MV-4-11 (cell line): Measurements from ENCODE around the gene NBDY.
A peak's percentile ranks its signal among the peaks of the same experiment; 100 is the strongest.
"Not testable (repeated sequence)": the region's sequence is repeated elsewhere in the genome, so short reads cannot be mapped to it uniquely, and the experiment has no call there.

Source experiments
- DNase-seq: peaks from one replicate; lab custom pipeline; 2025; lab: John Stamatoyannopoulos, UW

The NBDY gene, protein sequence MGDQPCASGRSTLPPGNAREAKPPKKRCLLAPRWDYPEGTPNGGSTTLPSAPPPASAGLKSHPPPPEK

DNA sequence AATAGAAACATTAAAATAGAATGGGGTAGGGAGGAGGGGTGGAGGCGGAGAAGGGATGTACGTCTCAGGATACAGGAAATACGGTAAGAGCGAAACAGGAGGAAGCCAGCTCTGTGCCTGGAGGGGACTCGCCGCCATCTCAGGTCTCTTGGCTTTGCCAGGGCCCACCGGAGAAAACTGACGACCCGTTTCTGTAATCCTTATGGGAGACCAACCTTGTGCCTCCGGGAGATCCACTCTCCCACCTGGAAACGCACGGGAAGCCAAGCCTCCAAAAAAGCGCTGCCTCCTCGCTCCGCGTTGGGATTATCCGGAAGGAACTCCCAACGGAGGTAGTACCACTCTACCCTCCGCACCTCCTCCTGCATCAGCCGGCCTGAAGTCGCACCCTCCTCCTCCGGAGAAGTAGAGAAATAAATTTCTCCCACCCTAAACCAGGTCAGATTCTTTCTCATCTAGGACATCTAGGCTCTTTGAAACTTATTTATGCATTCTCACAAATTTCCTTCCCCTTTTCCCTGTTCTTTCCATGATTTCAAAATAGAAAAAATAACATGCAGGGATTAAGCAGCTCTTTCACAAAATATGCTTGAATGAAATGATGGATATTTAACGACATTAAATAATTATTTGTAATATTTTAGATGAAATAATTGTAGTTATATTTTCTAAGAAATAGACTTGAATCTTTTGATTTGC, at the start of gene NBDY:
NBDY (plus strand) TSS at position 92 of the 699 bp plus-strand sequence; CDS start at position 203, 111 bp downstream.
- DNase-seq = peak; percentile 37

DNA sequence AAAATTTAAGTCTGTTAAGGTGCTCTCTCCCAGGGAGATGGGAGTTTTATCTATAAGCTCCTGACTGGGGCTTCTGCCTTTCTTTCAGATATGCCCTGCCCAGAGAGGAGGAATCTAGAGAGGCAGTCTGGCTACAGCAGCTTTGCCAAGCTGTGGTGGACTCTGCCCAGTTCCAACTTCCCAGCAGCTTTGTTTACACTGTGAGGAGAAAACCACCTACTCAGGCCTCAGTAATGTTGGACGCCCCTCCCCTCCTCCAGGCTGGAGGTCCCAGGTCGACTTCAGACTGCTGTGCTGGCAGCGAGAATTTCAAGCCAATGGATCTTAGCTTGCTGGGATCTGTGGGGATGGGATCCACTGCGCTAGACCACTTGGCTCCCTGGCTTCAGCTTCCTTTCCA, 24.5 kb upstream of the NBDY start:
- DNase-seq = not testable (repeated sequence)

DNA sequence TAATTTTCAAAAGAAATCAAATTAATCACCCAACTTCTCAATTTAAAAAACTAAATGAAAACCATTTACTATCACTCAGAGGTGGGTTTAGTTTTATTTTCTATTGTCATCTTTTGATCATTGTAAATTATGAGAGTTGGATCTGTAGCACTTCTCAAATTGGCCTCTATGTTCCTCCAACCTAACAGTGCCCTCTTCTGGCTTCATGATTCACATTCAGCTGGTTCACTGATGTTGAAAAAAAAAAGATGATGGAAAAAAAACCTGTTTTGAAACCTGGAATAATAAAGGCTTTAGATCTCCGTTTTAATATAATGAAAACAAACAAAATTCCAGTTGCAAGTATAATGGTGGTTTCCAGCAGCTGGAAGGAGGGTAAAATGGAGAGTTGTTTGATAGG, 2.4 kb upstream of the NBDY start:
- DNase-seq = peak; percentile 32

DNA sequence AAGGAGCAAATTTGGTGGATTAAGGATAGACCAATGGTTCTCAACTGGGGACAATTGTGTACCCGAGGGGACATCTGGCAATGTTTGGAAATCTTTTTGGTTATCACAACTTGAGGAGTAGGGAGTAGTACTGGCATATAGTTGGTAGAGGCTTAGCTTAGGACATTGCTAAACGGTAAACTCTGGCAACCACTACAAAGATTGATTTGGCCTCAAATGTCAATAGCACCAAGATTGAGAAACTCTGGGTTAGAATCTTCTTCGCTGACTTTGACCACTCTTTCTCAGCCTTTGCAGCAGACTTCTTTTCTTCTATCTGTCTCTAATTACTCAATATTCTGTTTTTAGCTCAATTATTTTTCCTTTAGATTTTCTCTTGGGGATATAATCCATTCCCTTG, 1.5 kb upstream of the NBDY start:
- no peak for DNase-seq

DNA sequence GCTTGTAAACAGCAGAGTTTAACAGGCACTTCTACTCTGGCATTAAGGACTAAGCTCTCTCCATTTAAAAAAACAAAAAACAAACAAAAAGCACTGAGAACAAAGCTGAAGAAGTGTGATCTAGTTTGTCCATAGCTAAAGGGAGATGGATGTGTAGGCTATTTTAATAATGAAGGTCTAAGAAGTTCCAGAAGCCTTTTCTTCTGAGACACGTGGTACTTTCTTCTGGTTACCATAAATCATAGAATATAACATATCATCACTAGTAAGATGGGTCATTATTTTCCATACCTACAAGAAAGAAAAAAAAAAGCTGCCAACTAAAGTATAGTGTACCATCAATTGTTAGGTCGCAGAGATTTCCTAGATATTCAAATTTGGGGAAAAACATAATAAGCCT, 722 bp upstream of the NBDY start:
- peak; percentile 6 for DNase-seq

DNA sequence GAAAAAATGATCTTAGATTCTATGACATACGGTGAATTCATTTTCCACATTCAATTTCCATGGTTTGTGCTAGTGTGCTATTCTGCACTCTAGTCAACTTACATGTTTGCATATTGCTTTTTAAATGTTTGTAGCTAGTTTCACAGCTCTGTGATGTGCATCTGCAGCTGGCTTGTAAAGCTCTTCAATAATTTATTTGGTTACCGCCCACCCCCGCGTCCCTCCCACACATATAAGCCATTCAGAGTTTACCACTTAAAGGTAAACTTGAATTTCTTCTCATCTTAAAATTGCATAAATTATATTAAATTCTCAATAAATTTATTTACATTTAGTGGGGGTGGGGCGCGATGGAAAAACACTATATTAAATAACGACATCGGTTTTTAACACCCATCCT, 291 bp upstream of the NBDY start:
- DNase-seq = no peak

DNA sequence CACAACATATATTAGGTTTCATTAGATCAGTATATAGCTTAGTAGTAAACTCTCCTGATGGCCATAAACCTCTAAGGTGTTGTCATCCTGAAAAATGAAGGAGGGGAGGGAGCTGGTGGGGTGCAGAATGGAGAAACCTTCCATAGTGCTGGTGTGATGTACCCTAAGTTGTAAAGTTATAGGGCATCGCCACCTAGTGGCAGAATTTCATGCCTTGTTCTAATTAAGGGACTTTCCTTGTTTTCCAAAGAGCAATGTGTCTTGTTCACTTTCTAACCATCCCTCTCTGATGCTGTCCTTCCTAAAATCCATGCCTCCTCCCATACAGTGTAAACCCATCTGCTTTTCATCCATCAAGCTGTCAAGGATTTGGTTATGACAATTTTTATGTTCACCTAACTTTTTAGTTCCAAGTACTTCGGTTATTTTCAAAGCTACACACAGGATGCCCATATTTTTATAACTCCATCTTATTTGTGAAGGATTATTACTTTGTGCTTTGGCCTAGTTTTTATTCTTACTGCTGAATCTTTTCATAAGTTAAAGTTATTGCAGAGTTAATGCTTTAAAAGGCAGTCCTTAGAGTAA, 4.5 kb downstream of the NBDY start:
- peak; percentile 23 for DNase-seq

DNA sequence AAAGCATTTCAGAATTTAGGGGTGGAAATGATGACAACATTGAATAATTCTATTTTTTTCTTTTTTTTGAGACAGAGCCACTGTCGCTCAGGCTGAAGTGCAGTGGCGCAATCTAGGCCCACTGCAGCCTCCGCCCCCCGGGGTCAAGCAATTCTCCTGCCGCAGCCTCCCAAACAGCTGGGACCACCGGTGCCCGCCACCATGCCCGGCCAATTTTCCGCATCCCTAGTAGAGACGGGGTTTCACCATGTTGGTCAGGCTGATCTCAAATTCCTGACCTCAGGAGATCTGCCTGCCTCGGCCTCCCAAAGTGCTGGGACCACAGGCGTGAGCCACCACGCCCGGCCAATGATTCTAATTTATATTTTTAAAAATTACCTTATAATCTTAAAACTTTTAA, 7.2 kb downstream of the NBDY start:
- DNase-seq = no peak

DNA sequence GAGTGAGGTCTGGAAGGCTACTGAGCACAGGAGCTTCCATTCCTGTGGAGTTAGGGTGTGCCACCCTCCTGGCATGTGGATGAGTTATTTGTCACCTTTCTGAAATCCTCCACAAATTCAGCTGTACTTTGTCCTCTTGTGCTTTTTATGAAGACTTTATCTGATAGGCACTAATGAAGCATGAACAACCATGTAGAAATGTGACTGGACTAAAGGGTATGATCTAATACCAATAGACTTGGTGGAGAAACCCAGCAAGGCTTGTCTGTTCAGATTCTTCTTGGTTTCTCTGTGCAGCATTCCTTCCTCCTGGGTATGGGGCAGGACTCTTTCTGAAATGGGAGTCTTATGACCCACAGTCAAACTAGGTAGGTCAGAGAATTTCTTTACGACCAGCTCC, 9.6 kb downstream of the NBDY start:
- DNase-seq = no peak

DNA sequence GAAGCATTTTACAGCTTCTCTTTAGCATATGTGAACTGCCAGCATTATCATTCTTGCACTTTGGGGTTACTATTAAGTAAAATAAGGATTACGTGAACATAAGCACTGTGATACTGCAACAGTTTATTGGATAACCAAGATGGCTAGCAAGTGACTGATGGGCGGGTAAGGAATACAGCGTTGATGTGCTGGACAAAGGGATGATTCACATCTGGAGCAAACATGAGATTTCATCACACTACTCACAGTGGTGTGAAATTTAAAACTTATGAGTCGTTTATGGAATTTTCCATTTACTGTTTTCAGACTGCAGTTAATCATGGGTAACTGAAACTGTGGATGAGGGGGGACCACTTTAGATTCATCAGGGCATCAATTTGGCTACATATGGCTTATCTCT, 16.0 kb downstream of the NBDY start:
- DNase-seq = peak; percentile 47

DNA sequence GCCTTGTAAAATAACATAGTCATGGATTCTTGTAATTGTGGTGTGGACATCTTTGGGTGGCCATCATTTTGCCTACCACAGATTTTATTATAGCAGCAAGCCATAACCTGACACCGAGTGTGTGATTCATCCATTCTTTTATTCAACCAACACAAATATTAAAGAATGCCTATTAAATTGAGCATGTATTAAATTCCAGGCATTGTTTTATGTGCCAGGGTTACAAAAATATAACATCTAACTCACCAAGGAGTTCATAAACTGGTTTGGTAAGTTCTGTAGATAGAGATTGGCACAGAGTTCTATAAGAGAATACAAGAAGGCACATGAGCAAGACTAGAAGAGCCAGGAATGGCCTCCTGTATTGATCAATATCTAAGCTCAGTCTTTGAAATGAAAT, 18.0 kb downstream of the NBDY start:
- no peak for DNase-seq

DNA sequence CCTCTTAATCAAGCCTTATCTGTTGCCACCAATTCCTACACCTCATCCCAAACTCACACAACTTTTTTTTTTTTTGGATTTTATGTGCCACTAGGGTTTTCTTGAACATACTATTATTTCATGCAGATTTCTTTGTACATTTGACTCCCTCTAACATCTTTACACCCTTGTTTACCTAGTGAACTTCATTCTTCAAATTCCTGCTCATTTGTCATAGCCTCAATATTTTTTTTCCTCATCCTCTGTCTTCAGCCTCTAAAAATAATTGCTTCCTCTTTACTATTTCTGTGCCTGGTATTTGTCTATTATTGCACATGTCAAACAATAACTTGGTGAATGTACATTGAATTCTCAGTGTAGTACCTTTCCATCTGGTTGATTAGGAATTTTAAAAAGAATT, 22.0 kb downstream of the NBDY start:
- peak; percentile 0 for DNase-seq

DNA sequence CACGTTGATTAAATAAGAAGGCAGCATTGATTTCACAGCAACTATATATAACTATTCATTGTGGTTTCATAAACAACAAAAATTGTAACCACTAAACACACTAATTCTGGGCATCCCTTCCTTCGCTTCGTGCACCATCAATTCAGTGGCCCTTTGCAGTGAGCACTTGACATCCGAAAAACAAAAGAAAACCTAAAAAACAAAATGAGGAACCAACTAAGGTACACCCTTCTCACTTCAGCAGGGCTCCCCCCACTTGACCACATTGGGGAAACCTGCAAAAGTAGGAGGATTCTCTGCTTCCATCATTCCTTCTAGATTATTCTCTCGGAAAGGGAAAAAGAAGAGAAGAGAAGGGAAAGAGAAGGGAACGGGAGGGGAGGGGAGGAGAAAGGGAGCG, 28.3 kb downstream of the NBDY start:
- no peak for DNase-seq

DNA sequence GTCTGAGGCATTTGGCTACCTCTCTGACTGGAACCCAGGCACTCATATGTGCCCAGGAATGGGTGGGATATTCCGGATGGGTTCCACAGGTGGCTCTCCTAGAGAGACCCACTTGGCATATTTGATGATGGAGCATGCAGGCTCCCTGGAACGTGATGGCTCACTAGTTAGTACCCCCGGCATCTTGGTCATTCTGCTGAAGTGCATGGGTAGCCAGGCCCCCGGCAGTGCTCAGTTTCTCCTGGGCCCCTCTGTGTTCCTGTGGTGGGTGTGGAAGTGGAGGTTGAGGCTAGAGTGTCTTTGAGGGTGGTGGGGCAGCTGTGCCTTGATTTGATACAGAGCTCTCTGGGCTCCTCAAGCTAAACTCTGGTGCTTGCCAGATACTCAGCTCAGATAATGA, 29.4 kb downstream of the NBDY start:
- no peak for DNase-seq

DNA sequence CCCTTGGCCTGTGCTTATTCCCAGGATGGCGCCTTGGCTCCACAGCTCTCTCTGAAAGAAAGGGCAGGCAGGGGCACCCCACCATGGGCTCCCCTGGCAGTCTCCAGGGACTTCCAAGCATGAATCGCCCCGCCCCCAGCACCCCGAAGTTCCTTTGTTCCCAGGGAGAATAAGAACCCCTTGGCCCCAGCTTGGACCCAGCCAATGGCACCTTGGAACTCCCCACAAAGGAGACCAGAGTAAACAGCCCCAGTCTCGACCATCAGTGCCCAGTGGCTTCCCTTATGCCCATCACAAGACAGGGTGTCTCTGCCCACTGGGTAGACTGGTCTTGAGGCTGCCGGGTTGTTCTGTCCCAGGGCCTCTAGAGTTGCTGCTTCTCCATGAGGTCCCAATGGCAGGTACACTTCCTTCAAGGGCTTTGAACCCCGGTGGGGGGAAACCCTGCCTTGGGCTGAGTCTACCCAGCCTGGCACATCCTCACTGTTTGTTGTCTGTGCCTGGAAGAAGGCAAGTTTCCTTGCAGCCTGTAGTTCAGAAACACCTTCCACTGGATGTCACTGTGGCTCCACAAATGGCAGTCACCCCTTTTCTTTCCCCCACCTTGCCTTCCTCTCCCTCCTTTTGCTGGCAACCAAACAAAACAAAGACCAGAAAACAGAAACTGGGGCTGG, 30.8 kb downstream of the NBDY start:
- DNase-seq = no peak

DNA sequence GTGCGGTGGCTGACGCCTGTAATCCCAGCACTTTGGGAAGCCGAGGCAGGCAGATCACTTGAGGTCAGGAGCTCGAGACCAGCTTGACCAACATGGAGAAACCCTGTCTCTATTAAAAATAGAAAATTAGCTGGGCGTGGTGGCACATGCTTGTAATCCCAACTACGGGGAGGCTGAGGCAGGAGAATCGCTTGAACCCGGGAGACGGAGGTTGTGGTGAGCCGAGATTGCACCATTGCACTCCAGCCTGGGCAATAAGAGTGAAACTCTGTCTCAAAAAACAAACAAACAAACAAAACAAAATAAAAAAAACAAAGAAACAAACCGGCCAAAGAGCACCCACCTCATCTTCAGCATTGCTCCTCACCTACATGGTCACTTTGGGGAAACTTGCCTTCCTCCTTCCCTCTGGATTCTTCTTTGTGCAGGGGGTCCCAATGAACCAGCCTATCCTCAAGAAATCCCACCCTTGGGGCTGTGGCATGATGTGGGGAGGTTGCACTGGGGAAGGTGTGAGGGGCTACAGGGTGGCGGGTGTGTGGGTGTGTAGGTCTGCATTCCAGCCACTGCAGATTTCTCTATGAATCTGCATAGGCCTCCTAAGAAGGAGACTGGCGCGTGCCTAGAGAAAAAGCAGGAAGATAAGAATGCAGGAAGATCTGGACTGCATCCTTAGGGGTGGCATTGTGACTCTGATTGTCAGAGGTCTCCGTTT, 31.5 kb downstream of the NBDY start:
- not testable (repeated sequence) for DNase-seq

DNA sequence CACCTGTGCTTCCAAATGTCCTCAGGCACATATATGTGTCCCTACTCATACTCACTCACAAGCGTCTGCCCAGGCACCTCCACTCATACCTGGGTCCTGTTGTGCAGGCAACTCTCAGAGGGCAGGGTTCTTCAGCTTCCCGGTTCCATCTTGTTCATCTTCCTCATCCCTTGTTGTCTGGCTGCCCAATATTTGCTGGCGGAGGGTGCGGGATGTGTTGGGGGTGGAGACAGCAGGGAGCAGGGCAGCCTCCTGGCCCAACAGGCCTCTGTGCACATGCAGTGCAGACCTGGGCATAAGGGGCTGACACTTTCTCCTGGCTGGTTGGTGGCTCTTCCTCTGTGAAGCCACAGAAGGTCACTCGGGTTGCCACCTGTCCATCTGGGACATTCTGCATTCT, 32.1 kb downstream of the NBDY start:
- DNase-seq = no peak

DNA sequence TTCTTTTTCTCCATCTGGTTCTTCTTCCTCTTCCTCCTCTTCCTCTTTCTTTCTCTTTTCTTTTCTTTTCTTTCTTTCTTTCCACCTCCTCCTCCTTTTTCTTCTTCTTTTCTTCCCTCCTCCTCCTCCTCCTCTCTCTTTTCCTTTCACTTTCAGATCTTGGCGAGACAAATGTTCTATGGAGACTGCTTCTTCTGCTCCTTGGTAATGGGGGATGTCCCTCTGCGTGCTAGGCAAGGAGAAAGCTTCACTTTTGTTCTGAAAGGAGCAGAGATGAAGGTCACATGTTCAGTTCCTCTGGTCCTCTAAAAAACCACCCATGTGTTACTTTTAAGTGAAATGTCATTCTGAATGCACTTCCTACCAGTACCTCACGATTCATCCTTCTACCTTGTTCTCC, 33.2 kb downstream of the NBDY start:
- DNase-seq = no peak

DNA sequence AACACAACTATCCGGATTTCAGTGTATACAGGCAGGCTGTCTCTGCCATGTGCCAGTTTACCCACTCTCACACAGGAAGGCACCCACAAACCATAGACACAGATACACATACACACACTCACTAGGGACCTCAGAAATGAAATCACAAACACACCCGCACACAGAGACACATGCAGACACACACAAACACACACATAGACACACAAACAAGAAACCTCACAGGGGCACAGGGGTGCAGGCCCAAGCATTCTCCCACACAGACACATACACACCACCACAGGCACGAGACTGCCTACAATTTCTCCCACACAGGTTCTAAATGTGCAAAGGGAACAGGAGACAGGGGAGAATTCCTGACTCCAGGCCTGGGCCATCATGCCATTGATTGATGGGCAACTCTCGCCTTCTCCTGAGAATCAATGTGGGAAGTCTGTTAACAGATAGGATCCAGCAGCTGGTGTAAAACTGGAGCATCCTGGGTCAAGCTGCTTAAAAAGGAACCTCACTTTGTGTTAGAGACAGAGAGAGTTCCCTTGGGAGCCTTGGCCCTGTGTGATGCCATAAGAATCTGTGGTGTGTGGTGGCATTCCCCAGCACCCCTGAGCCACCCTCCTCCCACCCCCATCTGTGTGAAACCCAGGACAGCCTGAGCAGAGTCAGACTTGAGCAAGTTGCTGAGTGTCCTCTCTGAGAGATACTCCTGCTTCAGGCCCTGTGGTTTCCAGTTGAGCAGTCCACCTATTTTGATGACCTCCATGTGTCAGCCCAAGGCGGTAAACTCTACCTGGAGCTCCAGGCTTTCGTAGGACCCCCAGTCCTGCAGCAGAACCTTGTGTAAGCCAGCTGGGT, 33.9 kb downstream of the NBDY start:
- DNase-seq = no peak

DNA sequence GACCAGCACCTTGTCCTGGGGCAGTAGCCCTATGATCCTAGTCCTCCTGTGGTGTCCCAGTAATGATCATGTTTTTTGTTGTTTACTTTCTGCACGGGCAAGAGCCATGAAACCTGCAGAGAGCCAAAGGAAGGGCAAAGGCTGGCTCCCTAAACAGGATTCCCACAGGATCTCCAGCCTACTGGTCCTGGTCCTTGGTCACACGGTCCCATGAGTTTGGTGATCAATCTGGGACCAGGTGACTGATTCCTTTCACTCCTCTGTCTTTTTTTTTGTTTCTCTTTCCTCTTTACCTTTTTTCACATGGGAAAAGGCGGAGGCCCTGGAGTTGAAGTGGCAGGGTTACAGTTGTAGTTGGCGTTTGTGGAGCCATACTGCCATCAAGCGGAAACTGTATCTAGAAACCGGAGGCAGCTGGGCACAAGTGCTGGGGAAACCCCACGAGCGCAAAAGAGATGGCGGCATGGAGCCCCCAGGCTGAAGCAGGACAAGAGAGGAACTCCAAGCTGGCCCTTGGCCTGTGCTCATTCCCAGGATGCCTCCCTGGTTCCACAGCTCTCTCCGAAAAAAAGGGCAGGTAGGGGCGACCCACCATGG, 34.6 kb downstream of the NBDY start:
- DNase-seq = no peak
